HepG2 (cell line): ENCODE data around the gene MFSD12. TPM values are rescaled to one million over a fixed set of nuclear protein-coding genes. Genes with fewer than 3 reads are reported as not detected.
A peak's percentile ranks its signal among the peaks of the same experiment; 100 is the strongest.

ENCODE experiments used
- FOSL1 ChIP-seq: sonication (generic); formaldehyde crosslinking; IDR thresholded peaks from 2 replicates; pipeline ENCODE4 v1.9.0; 2021; ENCODE audit warnings: missing genetic modification reagents, borderline replicate concordance
- ZNF143 ChIP-seq: sonication (generic); formaldehyde crosslinking; IDR thresholded peaks from 2 replicates; pipeline ENCODE4 v1.4.0; 2020; ENCODE audit warnings: missing genetic modification reagents
- ZNF788 ChIP-seq: sonication (generic); formaldehyde crosslinking; IDR thresholded peaks from 2 replicates; pipeline ENCODE4 v1.5.0; 2020; ENCODE audit warnings: mild to moderate bottlenecking, missing genetic modification reagents, borderline replicate concordance
- polyA plus RNA-seq, 8 experiments: library from polyadenylated mRNA; depleted of rRNA in 3 of 8; stranded (reverse) in 7 of 8; unstranded in 1 of 8; fragments of >200 nt; fragmentation: Illumina TruSeq in 4 of 8; extraction: Trizol in 4 of 8; gene quantifications; 2 replicates each; pipeline versions ENCODE4 v1.2.1 to v1.2.3, GENCODE V29; 2011 to 2016; ENCODE audit warnings: low read depth in 4 of 8, missing spikeins in 1 of 8, mixed read lengths in 1 of 8; ENCODE audit not compliant: insufficient read depth in 1 of 8
- total RNA-seq, 5 experiments: library from RNA; depleted of rRNA; stranded (reverse); fragments of >200 nt; fragmentation: Illumina TruSeq; extraction: Trizol; gene quantifications; 2 replicates each; pipeline ENCODE4 v1.2.3, GENCODE V29; 2016; ENCODE audit warnings: low read depth in 1 of 5
- TF ChIP-seq, protein P1 (sequence below), 2 experiments: fragments of 450-650 bp in 1 of 2; sonication (generic) in 1 of 2; formaldehyde crosslinking in 1 of 2; IDR thresholded peaks; 2 replicates each; pipeline versions ENCODE4 v1.6.1 to v1.8.0; 2016 to 2022; ENCODE audit warnings: antibody characterized with exemption in 1 of 2, mild to moderate bottlenecking in 1 of 2, missing genetic modification reagents in 1 of 2
- TF ChIP-seq, protein P2 (sequence below): sonication (generic); formaldehyde crosslinking; IDR thresholded peaks from 2 replicates; pipeline ENCODE4 v1.9.0; 2022; ENCODE audit warnings: missing genetic modification reagents, mild to moderate bottlenecking, borderline replicate concordance

Gene MFSD12
- total and polyA plus RNA-seq, 2 of the 13 experiments (the other 11 are each of a cell fraction or from before 2014, with no cell fraction given) = 27.2 to 29.1 TPM

DNA sequence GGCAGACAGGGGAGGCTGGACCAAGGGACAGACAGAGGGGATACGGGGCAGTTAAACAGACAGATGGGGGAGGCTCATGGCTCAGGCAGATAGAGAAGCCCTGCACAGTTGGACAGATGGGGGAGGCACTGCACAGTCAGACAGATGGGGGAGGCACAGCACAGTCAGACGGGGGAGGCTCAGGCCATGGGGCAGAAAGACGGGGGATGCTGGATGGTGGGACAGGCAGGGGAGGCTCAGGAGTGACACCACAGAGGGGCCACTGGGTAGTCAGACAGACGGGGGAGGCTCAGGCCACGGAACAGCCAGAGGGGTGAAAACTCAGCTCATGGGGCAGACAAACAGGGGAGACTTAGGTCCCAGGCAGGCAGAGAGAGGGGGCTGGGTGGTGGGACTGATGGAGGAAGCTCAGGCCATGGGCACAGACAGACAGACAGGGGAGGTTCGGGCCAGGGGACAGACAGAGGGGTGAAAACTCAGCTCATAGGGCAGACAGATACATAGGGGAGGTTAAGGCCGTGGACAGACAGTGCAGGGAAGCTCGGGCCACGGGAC is 886 bp downstream of the MFSD12 start (continued):
- TF ChIP-seq ZNF788 (0 out of 2 replicates have a peak, but pooled peaks have one; percentile 41), ZNF143 (CRISPR knock-in tag) (0 out of 2 replicates have a peak, but pooled peaks have one; percentile 21), FOSL1 (0 out of 2 replicates have a peak, but pooled peaks have one; percentile 22)
- TF ChIP-seq, protein P1, sequence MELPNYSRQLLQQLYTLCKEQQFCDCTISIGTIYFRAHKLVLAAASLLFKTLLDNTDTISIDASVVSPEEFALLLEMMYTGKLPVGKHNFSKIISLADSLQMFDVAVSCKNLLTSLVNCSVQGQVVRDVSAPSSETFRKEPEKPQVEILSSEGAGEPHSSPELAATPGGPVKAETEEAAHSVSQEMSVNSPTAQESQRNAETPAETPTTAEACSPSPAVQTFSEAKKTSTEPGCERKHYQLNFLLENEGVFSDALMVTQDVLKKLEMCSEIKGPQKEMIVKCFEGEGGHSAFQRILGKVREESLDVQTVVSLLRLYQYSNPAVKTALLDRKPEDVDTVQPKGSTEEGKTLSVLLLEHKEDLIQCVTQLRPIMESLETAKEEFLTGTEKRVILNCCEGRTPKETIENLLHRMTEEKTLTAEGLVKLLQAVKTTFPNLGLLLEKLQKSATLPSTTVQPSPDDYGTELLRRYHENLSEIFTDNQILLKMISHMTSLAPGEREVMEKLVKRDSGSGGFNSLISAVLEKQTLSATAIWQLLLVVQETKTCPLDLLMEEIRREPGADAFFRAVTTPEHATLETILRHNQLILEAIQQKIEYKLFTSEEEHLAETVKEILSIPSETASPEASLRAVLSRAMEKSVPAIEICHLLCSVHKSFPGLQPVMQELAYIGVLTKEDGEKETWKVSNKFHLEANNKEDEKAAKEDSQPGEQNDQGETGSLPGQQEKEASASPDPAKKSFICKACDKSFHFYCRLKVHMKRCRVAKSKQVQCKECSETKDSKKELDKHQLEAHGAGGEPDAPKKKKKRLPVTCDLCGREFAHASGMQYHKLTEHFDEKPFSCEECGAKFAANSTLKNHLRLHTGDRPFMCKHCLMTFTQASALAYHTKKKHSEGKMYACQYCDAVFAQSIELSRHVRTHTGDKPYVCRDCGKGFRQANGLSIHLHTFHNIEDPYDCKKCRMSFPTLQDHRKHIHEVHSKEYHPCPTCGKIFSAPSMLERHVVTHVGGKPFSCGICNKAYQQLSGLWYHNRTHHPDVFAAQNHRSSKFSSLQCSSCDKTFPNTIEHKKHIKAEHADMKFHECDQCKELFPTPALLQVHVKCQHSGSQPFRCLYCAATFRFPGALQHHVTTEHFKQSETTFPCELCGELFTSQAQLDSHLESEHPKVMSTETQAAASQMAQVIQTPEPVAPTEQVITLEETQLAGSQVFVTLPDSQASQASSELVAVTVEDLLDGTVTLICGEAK (IDR thresholded peaks at IDR 0.05) = no peak
- TF ChIP-seq, protein P1 (CRISPR knock-in tag; IDR thresholded peaks at IDR 0.05) = no peak; the same call in 1 of the 2 replicates
- TF ChIP-seq, protein P2, sequence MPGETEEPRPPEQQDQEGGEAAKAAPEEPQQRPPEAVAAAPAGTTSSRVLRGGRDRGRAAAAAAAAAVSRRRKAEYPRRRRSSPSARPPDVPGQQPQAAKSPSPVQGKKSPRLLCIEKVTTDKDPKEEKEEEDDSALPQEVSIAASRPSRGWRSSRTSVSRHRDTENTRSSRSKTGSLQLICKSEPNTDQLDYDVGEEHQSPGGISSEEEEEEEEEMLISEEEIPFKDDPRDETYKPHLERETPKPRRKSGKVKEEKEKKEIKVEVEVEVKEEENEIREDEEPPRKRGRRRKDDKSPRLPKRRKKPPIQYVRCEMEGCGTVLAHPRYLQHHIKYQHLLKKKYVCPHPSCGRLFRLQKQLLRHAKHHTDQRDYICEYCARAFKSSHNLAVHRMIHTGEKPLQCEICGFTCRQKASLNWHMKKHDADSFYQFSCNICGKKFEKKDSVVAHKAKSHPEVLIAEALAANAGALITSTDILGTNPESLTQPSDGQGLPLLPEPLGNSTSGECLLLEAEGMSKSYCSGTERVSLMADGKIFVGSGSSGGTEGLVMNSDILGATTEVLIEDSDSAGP (CRISPR knock-in tag) = peak; percentile 38; the same call in 1 of the 2 replicates
